Measurements from ENCODE around the gene MEIOB.

DNA sequence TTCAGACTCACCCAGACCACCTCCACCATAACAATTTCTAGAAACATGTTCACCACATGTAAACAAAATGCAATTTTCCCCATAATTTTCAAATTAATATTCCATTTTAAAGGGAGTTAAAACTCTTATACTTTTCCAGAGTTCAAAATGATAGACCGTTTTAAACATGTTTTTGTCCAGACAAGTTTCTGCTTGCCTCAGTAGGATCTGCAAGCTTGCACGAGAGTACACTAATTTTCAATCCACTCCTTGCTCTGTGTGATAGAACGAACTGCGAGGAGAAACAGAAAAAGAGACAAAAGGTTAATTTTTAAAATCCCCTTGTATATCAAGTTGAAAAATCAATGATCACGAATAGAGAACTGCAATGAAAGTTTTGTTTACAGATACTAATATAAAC, 37.9 kb downstream of the MEIOB start:
- TF ChIP-seq, protein P1, sequence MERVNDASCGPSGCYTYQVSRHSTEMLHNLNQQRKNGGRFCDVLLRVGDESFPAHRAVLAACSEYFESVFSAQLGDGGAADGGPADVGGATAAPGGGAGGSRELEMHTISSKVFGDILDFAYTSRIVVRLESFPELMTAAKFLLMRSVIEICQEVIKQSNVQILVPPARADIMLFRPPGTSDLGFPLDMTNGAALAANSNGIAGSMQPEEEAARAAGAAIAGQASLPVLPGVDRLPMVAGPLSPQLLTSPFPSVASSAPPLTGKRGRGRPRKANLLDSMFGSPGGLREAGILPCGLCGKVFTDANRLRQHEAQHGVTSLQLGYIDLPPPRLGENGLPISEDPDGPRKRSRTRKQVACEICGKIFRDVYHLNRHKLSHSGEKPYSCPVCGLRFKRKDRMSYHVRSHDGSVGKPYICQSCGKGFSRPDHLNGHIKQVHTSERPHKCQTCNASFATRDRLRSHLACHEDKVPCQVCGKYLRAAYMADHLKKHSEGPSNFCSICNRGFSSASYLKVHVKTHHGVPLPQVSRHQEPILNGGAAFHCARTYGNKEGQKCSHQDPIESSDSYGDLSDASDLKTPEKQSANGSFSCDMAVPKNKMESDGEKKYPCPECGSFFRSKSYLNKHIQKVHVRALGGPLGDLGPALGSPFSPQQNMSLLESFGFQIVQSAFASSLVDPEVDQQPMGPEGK (CRISPR knock-in tag; IDR thresholded peaks at IDR 0.05; ENCODE audit: borderline replicate concordance) = no peak
- TF ChIP-seq ZFP3 (CRISPR knock-in tag; IDR thresholded peaks at IDR 0.05) (no peak), BACH2 (CRISPR knock-in tag; IDR thresholded peaks at IDR 0.05; ENCODE audit: borderline replicate concordance) (no peak), ZFP30 (CRISPR knock-in tag; IDR thresholded peaks at IDR 0.05) (no peak), ZNF70 (CRISPR knock-in tag; IDR thresholded peaks at IDR 0.05) (no peak), GLIS3 (CRISPR knock-in tag; IDR thresholded peaks at IDR 0.05) (no peak), ZC3H10 (CRISPR knock-in tag; IDR thresholded peaks at IDR 0.05) (no peak)
- TF ChIP-seq, protein P2, sequence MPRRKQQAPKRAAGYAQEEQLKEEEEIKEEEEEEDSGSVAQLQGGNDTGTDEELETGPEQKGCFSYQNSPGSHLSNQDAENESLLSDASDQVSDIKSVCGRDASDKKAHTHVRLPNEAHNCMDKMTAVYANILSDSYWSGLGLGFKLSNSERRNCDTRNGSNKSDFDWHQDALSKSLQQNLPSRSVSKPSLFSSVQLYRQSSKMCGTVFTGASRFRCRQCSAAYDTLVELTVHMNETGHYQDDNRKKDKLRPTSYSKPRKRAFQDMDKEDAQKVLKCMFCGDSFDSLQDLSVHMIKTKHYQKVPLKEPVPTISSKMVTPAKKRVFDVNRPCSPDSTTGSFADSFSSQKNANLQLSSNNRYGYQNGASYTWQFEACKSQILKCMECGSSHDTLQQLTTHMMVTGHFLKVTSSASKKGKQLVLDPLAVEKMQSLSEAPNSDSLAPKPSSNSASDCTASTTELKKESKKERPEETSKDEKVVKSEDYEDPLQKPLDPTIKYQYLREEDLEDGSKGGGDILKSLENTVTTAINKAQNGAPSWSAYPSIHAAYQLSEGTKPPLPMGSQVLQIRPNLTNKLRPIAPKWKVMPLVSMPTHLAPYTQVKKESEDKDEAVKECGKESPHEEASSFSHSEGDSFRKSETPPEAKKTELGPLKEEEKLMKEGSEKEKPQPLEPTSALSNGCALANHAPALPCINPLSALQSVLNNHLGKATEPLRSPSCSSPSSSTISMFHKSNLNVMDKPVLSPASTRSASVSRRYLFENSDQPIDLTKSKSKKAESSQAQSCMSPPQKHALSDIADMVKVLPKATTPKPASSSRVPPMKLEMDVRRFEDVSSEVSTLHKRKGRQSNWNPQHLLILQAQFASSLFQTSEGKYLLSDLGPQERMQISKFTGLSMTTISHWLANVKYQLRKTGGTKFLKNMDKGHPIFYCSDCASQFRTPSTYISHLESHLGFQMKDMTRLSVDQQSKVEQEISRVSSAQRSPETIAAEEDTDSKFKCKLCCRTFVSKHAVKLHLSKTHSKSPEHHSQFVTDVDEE (CRISPR knock-in tag; IDR thresholded peaks at IDR 0.05) = no peak
